HG03442 (cell line): ENCODE measurements around the gene PPM1N.

Experiments
- ATAC-seq: cut with Tn5 transposase; IDR thresholded peaks from one replicate; pipeline ENCODE4 v1.9.1; 2021; ENCODE audit warnings: mild to moderate bottlenecking, moderate library complexity; ENCODE audit not compliant: unreplicated experiment

Gene PPM1N

DNA sequence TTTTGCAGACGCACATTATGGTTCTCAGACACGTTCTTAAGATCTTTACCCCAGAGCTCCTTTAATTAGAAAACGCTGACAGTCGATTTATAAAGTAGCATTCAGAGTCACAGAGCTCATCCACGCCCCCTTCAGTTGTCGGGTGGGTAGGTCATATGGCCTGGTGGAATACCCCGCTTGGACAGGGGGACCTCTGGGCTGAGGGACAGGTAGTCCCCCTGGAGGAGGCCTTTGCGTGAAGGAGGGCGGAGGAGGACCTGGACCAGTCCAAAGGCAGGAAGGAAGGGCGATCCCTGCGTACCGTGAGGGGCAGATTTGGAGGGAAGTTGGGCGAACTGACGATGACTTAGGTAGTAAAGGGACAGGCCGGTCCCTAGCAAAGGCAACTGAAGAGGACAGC lies 29.5 kb downstream of the PPM1N start:
- ATAC-seq, result no peak

DNA sequence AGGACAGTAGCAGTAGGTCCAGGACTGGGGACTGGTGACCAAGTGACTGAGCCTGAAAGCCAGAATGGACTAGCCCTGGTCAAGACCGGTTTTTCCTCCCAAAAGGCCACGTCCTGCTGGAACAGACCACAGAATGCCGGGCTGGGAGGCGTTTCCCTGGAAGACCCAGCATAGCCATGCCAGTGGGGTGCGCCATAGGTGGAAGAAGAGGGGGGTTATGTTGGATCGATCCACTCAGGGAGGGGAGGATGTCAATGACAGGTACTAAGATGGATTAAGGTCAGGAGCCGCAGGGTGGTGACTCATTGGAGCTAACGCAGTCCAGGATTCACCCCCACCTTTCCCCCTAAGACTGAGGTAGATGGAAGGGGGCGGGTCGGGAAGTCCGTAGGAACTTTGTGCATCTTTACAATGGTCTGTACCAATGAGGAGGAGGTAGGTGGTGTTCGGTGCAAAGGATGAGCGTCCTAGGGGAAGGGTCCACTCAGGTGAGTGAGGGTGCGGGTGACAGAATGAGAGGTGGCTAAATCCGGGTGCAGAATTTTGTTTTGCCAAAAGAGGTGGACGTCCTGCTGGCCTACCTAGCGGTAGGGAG lies 30.0 kb downstream of the PPM1N start:
- no peak for ATAC-seq

DNA sequence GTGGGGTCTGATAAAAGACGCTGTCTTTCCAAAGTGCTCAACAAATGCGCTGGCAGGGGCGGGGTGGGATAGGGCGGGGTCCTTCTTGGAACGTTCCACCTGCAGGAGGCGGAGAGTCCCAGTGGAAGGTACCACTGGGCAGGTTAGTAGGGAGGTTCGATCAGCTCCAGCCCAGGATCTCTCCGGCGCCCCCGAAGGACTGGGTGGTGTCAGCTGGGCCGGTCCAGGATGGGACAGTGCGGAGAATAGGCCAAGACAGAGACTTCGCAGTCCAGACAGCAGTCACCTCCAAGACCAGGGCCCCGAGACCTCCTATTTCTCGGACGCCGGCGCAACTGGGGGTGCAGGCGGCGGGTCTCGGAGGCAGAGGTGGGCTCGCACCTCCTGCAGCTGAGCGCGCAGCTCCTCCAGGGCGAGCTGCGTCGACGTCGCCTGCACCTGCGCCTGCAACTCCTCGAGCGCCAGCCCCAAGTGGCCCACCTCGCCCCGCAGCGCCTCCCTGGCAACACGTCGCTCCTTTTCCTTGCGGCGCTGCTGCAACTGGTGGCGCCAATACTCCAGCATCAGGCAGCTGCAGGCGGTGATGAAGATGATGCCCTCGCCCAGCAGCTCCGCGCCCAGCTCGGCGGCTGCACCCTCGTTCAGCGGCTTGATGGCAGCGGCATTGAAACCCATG lies 30.6 kb downstream of the PPM1N start:
- ATAC-seq, result no peak

- no peak for ATAC-seq
Measured at GRCh38 chr19:45529420-45529785, 31.2 kb downstream of the PPM1N start.

DNA sequence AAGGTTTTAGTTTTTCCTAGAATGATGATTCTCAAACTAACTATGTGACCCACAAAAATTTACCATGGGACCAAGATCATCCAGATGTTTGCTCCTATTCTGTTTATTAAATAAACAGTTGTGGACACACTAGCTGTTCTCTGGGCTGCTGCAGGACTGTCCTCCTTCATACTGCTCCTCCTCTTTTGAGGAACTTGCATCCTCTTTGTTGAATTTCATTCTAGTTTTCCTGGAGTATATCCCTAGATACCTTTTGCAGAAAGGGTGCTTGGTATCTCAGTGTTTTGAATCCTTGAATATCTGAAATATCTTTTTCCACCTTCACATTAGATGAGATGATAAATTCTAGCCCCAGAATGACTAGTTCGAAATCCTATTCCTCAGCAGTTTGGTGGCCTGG lies 33.1 kb downstream of the PPM1N start:
- ATAC-seq, result no peak

GRCh38 chr19:45539459-45539858 lies 41.2 kb downstream of the PPM1N start:
- no peak for ATAC-seq

DNA sequence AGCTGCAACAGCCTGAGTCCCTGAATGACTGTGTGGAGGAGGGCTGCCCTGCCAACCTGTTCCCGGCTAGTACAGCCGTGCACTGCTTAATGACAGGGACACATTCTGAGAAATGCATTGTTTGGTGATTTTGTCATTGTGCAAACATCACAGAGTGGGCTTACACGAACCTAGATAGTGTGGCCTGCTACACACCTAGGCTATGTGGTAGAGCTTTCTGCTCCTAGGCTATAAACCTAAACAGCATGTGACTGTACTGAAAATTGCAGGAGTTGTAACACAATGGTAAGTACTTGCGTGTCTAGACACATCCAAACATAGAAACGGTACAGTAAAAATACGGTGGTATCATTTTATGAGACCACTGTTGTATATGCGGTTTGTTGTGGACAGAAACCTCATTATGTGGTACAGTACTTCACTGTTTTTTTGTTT lies 44.0 kb downstream of the PPM1N start:
- no peak for ATAC-seq

GRCh38 chr19:45547211-45547770 lies 49.0 kb downstream of the PPM1N start:
- no peak for ATAC-seq

DNA sequence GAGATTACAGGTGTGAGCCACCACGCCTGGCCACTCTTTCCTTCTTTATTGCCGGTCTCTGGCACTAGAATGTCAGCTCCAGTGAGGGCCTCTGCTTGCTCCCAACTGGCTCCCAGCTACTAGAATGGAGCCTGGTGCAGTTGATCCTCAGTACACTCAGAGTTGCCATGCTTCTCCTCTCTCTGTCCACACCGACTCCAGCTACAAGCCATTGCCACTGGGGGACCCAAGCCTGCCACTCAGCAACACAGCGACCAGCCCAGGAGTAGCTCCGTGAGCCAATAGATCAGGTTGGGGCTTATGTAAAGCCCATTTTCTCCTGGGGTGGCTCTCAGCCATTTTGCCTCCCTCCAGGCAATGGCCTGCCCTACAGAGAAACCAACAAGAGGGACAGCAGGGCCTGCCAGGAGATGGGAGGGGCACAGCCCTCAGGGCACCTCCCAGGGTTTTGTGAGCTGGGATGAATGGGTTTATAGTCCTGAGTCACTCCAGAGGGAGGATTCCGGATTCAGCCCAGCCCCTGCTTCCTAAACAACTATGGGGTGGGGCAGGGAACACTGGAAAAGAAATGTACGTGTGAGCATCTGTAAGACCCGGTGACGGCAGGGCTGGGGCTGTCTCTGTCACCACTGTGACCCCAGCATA lies 49.8 kb downstream of the PPM1N start:
- ATAC-seq, result no peak
